Left kidney (tissue), 2 donors: ENCODE measurements around the gene PAX8. TPM values are rescaled to one million over a fixed set of nuclear protein-coding genes. Genes with fewer than 3 reads are reported as not detected.
A peak's percentile ranks its signal among the peaks of the same experiment; 100 is the strongest.

ENCODE experiments used
- DNase-seq: peaks from one replicate; pipeline ENCODE4 v3.0.0-alpha.2; 2013
- polyA plus RNA-seq: library from polyadenylated mRNA; unstranded; fragments of 120-200 nt; gene quantifications from one replicate; pipeline ENCODE4 v1.2.1, GENCODE V29; 2013; ENCODE audit not compliant: insufficient read length

PAX8 gene
- polyA plus RNA-seq, 1 donor, result 474 TPM

- no peak for DNase-seq
Observed at GRCh38 chr2:113207021-113207420, 71.7 kb downstream of the PAX8 start.

- no peak for DNase-seq
Observed at GRCh38 chr2:113206251-113206650, 72.5 kb downstream of the PAX8 start.

DNA sequence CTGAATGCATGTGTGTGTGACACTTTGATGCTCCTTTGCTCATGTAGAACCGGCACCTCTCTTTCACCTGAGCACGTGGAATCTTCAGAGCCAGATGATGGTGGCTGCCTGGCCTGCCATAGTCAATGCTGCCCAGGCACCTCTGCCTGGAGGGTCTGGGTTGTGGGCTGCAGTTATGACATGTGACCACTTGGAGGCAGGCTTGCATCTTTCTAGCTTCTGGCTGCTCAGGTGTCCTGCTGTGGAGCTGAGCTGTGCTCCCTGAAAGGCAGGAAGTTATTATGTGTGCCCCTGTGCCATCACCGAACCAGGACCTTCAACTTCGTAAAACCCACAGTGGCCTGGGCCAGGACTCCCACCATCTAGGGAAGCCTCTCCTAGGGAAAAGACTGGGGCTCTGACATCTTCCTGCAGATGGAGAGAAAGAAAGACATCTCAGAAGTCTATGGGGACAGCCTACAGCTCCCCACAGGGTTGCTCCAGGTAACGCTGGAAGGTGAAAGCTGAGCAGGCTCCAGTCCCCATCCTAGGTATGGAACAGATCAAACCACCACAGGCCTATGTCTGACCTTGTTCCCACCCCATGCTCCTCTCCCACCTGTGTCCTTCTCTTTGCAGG is 74.7 kb downstream of the PAX8 start:
- DNase-seq, result peak; percentile 79

GRCh38 chr2:113203217-113203530 is 75.5 kb downstream of the PAX8 start:
- no peak for DNase-seq

GRCh38 chr2:113202305-113203216 is 76.2 kb downstream of the PAX8 start:
- DNase-seq, result no peak

DNA sequence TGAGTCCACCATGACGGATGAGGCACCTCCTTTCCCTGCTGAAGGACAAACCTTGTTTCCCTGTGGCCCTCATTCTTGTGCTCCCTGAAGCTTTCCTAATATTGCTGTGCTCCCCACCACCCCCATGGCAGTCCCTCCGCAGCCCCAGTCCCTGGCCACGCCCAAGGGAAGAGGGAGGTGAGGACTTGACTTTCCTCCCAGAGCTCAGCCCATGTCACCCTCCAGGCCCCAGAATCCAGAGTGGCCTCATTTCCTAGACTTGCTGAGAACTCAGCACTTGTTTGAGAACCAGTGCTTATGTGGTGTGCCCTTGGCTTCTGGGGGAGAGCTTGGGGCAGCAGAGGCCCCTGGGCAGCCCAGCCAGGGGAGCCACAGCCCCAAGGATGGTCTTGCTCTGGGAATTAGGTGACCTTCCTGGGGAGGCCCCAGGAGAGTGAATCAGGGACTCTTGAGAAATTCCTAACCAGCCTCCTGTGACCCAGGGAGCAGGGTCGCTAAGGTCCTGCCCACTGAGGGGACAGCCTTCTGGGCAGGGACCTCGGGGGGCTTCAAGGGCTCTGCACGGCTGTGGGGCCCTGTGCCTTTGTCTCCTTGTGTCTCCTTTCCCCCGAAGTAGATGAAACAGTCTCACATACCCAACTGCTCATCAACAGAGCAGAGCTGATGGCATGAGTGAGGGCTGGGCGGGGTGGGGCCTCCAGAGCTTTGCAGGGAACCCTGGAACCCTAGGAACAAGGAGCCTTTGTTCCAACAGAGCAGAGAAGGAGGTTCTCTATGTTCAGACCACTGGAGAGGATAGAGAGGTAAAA is 77.0 kb downstream of the PAX8 start:
- DNase-seq, result no peak

DNA sequence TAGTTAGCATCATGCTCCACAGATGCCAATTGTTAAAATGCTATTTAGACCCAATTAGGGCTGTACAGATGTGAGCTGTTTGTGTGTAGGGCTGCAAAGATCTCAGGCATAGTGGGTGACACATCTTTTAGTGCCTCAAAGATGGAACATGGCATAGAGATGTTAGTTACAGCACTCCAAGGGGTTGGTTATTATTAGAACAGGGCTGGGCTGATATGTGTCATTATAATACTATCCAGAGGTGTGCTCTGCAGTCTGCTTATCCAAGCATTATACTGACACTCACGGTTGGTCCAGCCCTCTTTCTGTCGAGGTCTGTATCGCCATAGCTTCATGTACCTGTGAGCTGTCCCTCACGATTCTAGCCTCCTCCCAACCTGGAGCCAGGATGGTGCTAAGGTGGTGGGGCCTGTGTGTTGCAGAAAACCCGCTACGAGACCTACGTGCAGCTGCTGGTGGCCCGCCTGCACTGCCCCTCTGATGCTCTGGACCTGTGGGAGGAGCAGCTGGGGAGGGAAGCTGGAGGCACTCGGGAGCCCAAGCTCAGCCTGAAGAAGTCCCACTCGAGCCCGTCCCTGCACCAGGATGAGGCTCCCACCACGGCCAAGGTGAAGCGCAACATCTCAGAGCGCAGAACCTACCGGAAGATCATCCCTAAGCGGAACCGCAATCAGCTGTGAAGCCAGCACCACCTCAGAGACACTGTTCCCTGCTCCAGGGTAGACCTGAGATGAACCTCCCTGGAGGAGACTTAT is 77.8 kb downstream of the PAX8 start:
- no peak for DNase-seq

DNA sequence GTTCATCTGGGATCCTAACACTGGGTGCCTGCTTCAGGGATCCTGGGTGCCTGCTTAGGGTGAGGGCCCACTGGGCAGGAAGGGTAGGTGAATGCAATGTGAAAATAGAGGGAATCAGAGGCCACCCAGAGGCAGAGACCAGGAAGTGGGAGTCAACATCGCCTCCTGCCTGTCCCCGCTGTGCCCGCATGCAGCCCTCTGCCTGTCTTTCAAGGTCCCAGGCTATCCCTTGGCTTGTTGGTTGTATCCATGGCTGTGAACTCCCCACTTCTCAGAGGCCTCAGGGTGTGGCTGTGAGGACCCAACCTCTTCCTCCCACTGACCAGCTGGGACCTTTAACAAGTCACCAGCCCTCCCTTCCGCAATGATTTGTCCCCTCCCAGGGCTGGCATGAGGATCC is 78.5 kb downstream of the PAX8 start:
- DNase-seq, result no peak

GRCh38 chr2:113198790-113199612 is 79.7 kb downstream of the PAX8 start:
- DNase-seq, result no peak

GRCh38 chr2:113198048-113198789 is 80.5 kb downstream of the PAX8 start:
- no peak for DNase-seq

DNA sequence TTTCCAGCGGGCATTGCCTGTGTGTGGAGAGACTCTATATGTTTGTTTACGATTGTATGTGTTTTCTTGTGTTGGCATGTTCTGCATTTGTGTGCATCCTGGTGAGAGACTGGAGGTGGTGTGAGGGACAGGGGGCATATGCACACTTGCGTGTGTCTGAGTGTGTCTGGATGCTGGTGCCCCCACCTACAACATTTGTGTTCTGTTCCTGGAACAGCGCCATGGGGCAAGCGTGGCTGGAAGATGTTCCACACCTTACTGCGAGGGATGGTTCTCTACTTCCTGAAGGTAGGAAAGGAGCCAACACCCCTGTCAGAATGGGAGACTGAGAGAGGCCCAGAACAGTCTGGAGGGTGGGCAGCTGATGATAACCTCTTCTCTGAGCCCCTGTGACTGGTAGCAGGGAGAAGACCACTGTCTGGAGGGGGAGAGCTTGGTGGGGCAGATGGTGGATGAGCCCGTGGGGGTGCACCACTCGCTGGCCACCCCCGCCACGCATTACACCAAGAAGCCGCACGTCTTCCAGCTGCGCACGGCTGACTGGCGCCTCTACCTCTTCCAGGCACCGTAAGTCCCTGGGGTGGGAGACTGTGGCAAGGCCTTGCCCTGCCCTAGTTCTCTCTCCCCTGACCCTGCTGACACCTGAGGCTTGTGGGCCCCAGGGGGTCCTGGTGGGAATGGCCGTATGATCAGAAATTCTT is 81.2 kb downstream of the PAX8 start:
- DNase-seq, result no peak

DNA sequence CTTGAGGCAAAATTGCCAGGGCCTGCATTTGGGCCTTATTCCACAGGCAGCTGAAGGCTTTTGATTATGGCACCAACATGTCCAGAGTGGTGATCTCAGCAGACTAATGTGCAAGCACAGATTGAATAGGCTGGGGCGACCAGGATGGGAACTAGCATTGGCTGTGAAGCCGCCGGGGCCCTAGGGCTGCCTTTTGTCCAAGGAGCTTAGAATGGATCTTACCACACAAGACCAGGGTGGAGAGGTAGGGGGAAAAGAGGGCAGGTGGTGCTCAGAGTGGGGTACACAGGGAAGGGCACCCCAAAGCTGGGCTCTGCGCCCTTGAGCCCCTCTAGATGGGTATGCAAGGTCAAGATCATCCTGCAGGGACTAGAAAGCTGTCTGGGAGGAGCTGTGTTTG is 81.9 kb downstream of the PAX8 start:
- no peak for DNase-seq

- no peak for DNase-seq
Observed at GRCh38 chr2:113195923-113196501, 82.7 kb downstream of the PAX8 start.

DNA sequence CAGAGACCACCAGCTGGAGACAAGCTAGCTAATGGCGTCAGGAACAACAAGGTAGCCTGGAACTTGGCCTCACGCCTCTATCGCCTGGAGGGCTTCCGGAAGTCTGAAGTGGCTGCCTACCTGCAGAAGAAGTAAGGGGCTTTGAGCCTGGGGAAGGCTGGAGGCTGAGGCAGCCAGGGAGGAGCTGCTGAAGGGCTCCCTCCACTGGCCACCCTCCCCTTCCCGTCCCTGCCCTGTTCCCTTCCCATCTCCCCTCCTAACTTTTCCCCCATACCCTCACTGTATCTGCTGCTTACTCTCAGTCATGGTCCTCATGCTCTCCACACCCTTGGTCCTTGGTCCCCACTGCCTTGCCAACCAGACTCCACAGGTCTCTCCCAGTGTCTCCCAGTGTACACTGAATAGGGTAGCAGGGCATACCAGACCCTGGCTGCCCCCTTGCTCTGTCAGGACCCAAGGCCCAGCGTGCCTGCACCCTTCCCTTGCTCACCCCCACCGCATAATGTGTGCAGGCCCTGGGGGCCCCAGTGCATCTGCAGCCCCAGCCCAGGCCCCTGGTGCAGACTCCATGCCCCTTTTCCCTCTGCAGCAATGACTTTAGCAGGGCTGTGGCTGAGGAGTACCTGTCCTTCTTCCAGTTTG is 86.1 kb downstream of the PAX8 start:
- DNase-seq, result no peak

DNA sequence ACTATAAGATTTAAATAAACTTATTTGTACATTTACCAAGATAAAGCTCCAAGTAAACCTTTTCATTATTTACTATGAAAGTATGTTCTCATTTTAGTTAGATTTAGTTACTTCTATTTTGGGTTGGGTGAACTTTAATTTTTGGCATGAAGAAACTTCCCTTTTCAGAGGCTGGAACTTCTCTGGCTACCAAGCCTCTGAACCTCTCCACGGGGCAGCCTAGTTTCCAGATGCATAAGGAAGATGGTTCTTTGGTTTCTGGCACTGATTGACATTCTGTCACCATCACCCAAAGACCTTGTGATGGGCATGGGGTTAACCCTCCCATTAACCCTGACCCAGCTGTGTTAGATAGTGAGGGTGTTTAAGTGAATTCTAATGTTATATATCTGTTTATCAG is 87.8 kb downstream of the PAX8 start:
- DNase-seq, result no peak

DNA sequence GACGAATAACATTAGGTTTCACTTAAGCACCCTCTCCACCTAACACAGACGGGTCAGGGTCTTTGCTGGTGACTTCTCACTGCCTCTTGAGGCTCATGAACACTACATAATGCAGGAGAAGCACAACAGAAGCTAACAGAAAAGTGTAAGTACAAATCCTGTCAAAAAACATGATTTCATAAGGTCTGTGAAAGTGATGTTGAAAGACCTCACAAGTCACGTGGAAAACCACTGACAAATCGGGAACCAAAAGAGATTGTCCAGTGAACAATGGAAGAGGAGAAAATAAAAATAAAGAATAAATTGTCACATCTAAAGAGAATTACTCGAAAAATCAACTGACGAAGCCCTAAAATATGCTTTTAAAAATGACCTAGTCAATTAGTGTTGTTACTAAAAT is 91.0 kb downstream of the PAX8 start:
- DNase-seq, result no peak

- DNase-seq, result no peak
Observed at GRCh38 chr2:113186433-113186796, 92.3 kb downstream of the PAX8 start.

- no peak for DNase-seq
Observed at GRCh38 chr2:113185664-113186432, 92.9 kb downstream of the PAX8 start.
